Naive thymus-derived CD8-positive, alpha-beta T cell (primary cell): ENCODE data around the gene CACNA1C. TPM values are rescaled to one million over a fixed set of nuclear protein-coding genes. Genes with fewer than 3 reads are reported as not detected.
A peak's percentile ranks its signal among the peaks of the same experiment; 100 is the strongest.

Source experiments
- ATAC-seq, 2 donors: fragments of 150-1000 bp; cut with Tn5 transposase in 1 of 2; sonication (Bioruptor Pico), chemical (Tn5 transposase) in 1 of 2; 1 replicate in 1 of 2; 2 replicates in 1 of 2; pipeline ENCODE4 v1.10.0; 2021; ENCODE audit warnings: mild to moderate bottlenecking in 2 of 2, moderate library complexity in 2 of 2
- POLR2A ChIA-PET: fragments of 350-600 bp; sonication (Branson Sonifier 250); formaldehyde crosslinking; loops from one replicate; lab custom pipeline; 2021; ENCODE audit warnings: antibody characterized with exemption; lab: Charles Lee
- DNase-seq, 10 donors: peaks; one replicate each; pipeline versions ENCODE4 v3.0.0 to v3.0.0-alpha.2; 2020 to 2022
- H3K27ac Mint-ChIP-seq, 10 donors: one replicate each; pipeline ENCODE4 v1.8.0; 2020 to 2022; ENCODE audit warnings: mild to moderate bottlenecking in 10 of 10, mixed read lengths in 10 of 10, moderate library complexity in 4 of 10, inconsistent platforms in 1 of 10
- H3K27me3 Mint-ChIP-seq, 5 donors: one replicate each; pipeline ENCODE4 v1.8.0; 2021 to 2022; ENCODE audit warnings: mixed read lengths in 5 of 5
- H3K36me3 Mint-ChIP-seq, 3 donors: one replicate each; pipeline ENCODE4 v1.8.0; 2020 to 2022; ENCODE audit warnings: mixed read lengths in 3 of 3, mild to moderate bottlenecking in 2 of 3, inconsistent platforms in 1 of 3
- H3K4me1 Mint-ChIP-seq, 4 donors: one replicate each; pipeline ENCODE4 v1.8.0; 2021 to 2022; ENCODE audit warnings: mixed read lengths in 4 of 4
- H3K4me3 Mint-ChIP-seq, 10 donors: one replicate each; pipeline ENCODE4 v1.8.0; 2020 to 2022; ENCODE audit warnings: mild to moderate bottlenecking in 10 of 10, mixed read lengths in 10 of 10, moderate library complexity in 6 of 10, inconsistent platforms in 1 of 10
- H3K9me3 Mint-ChIP-seq, 9 donors: one replicate each; pipeline ENCODE4 v1.8.0; 2020 to 2022; ENCODE audit warnings: mixed read lengths in 9 of 9, mild to moderate bottlenecking in 3 of 9, inconsistent platforms in 1 of 9, moderate library complexity in 1 of 9
- polyA plus RNA-seq, 3 donors: library from polyadenylated mRNA; unstranded; fragments of 300-500 nt; fragmentation: Illumina TruSeq; gene quantifications; one replicate each; pipeline ENCODE4 v1.2.3, GENCODE V29; 2021
- total RNA-seq, 8 experiments: library from RNA in 2 of 8; stranded (reverse) in 2 of 8; gene quantifications; one replicate each; pipeline ENCODE4 v1.2.3 and lab custom pipeline; 2021 to 2026

Gene CACNA1C
- total and polyA plus RNA-seq, 5 experiments from 2014 or later: 0.05 to 0.21 (median 0.16) TPM

DNA sequence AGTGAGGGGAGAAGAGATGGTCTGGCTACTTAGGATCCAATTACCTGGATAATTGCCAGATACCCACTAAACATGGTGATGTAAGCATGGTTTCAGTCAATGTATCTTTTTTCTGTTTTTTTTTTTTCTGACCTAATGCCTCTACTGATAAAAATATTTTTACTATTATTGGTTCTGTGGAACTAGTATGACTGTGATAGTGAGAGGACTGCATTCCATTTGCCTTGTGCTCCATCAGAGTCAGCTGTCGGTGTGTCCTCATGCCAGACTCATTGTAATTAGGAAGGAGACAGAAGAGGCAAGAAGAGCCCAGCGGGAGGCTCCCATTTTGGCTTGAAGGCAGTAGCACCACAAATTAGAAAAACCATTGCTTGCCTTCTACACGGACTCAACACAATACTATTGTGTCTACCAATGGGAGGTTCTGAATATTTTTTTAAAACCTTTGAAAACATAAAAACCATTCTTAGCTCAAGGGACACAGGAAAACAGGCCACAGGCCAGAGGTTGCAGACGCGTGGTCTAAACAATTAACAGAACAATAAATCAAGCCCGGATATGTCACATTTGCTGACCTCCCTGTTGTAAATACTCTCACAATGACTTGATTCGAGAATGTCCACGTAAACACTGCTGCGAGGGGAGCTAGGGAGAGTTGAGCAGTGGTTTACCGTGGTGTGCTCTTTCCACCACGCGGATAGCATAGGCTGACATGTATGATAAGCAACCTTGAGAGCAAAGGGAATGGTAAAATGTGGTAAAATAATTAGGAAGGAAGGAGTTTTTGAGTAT is 35.0 kb upstream of the CACNA1C start:
- Mint-ChIP-seq H3K9me3 (peaks cover 0 to 2% (median 0%) of the 10 kb centered on the region in 9 donors), H3K4me3 (no peak overlapping the region), H3K36me3 (peaks cover 0 to 2% (median 0%) of the 10 kb centered on the region in 3 donors), H3K27me3 (peaks cover 11 to 36% (median 13%) of the 10 kb centered on the region in 5 donors), H3K27ac (no peak overlapping the region), H3K4me1 (no peaks in the 10 kb centered on the region)
- no peak for DNase-seq
- POLR2A ChIA-PET: no interaction called here
- ATAC-seq: no peak

DNA sequence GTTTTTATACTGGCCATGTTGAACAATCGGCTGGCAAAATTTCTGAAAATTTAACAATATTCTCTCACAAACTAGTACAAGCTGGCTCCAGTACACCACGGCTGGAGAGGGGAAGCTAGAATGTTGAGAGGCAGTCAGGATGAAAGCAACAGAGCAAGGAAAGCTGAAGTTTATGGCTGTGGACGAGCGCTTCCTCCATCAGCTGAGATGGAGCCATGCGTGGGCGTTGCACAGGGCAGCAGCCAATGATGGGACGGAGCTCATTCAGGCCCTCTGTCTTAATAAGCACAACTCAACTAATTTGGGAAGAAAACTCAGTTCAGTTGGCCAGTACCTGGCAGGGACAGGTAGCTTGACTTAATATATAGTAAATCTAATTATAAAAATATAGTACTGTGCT is 34.4 kb upstream of the CACNA1C start:
- no peak overlapping the region for H3K27ac Mint-ChIP-seq
- H3K27me3 Mint-ChIP-seq: peaks cover 11 to 36% (median 13%) of the 10 kb centered on the region in 5 donors
- ATAC-seq: no peak
- POLR2A ChIA-PET: no interaction called here
- no peak overlapping the region for H3K4me3 Mint-ChIP-seq
- H3K4me1 Mint-ChIP-seq: no peaks in the 10 kb centered on the region
- no peak for DNase-seq
- H3K36me3 Mint-ChIP-seq: peaks cover 0 to 2% (median 0%) of the 10 kb centered on the region in 3 donors
- peaks cover 0 to 2% (median 0%) of the 10 kb centered on the region in 9 donors for H3K9me3 Mint-ChIP-seq

DNA sequence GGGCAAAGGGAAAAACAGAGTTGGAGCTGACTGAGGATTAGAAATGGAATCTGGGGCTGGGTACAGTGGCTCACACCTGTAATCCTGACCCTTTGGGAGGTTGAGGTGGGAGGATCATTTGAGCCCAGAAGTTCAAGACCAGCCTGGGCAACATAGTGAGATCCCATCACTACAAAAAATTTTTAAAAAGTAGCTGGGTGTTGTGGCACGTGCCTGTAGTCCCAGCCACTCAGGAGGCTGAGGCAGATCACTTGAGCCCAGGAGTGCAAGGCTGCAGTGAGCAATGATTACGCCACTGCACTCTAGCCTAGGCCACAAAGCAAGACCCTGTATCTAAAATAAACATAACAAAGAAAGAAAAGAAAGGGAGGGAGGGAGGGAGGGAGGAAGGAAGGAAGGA is 33.7 kb upstream of the CACNA1C start:
- POLR2A ChIA-PET: no interaction called here
- Mint-ChIP-seq H3K4me1 (no peaks in the 10 kb centered on the region), H3K9me3 (peaks cover 0 to 2% (median 0%) of the 10 kb centered on the region in 9 donors), H3K27ac (no peak overlapping the region), H3K4me3 (no peak overlapping the region), H3K27me3 (peaks cover 13 to 36% (median 13%) of the 10 kb centered on the region in 5 donors), H3K36me3 (peaks cover 0 to 2% (median 0%) of the 10 kb centered on the region in 3 donors)
- ATAC-seq (no peak), DNase-seq (no peak)

DNA sequence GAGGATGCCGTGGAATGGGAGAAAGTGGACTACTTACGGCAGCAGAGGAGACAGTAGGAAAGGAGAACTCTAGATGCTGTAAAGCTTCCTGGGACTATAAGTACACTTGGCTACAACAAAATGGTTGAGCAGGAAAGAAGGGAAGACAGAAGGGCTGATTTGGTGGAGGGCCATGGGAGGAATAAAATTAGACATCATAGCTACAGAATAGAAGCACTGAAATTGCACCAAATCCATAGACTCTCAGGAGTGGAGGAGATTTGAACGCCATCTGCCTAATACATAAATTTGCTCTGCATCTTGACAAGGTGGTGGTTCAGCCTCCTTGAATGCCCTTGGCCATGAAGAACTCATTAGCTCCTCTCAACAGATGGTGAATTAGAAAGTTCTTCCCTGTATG is 32.3 kb upstream of the CACNA1C start:
- peaks cover 0 to 3% (median 0%) of the 10 kb centered on the region in 9 donors for H3K9me3 Mint-ChIP-seq

DNA sequence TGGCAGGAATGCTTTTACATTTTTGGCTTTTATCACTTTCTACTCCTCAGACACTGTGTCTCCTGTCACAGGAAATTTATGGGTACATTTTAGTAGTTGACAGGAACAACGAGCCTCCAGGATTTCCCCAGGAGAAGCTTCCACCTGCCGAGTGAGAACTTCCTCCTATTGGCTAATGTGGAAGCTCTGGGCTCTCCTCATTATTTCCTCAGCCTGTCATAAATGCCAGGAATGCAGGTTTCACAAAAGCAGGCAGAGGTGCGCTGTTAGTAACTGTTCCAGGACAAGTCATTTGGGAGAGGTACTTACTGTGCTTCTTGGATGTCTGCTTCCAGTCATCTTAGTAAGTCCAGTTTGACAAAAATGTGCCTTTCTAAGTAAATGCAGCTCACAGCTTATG is 29.4 kb upstream of the CACNA1C start:
- H3K9me3 Mint-ChIP-seq: peaks cover 0 to 3% (median 0%) of the 10 kb centered on the region in 9 donors
- DNase-seq (no peak), ATAC-seq (no peak)
- H3K27me3 Mint-ChIP-seq: peaks cover 6 to 21% (median 9%) of the 10 kb centered on the region in 5 donors
- H3K4me3 Mint-ChIP-seq: no peak overlapping the region
- peaks cover 0 to 2% (median 0%) of the 10 kb centered on the region in 3 donors for H3K36me3 Mint-ChIP-seq
- H3K27ac Mint-ChIP-seq: no peak overlapping the region
- no peaks in the 10 kb centered on the region for H3K4me1 Mint-ChIP-seq
- POLR2A ChIA-PET: no interaction called here

More for the DNA sequence above, 32.3 kb upstream of the CACNA1C start:
- H3K27ac Mint-ChIP-seq: peak overlapping the region in 1 of 10 donors; percentile 13
- H3K4me1 Mint-ChIP-seq: no peaks in the 10 kb centered on the region
- ATAC-seq (no peak), DNase-seq (no peak)
- peaks cover 13 to 36% (median 14%) of the 10 kb centered on the region in 5 donors for H3K27me3 Mint-ChIP-seq
- POLR2A ChIA-PET: no interaction called here
- H3K4me3 Mint-ChIP-seq: no peak overlapping the region
- peaks cover 0 to 2% (median 0%) of the 10 kb centered on the region in 3 donors for H3K36me3 Mint-ChIP-seq

DNA sequence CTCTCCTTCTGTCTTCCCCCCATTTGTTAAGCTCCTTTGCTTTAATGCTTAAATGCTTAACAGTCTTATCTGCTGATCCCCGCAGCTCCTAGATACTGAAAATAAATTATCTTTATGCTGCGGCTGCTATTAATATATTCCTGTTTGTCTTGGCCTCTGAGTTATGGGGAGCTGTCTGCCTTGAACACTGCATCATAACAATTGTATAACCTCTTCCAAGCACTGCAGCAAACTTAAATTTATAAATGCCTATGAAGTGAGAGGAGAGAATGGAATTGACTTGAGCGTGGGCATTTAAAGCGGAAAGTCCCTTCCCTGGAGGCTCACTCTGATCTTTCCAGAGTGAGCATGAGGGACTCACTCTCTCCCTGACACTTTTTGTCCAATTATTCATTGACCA is 25.4 kb upstream of the CACNA1C start:
- peaks cover 0 to 2% (median 0%) of the 10 kb centered on the region in 9 donors for H3K9me3 Mint-ChIP-seq
- H3K27ac Mint-ChIP-seq: no peak overlapping the region
- DNase-seq: no peak
- no peak overlapping the region for H3K4me3 Mint-ChIP-seq
- ATAC-seq: no peak
- no peaks in the 10 kb centered on the region for H3K36me3 Mint-ChIP-seq
- H3K4me1 Mint-ChIP-seq: no peaks in the 10 kb centered on the region
- peaks cover 7 to 19% (median 13%) of the 10 kb centered on the region in 5 donors for H3K27me3 Mint-ChIP-seq
- POLR2A ChIA-PET: no interaction called here

DNA sequence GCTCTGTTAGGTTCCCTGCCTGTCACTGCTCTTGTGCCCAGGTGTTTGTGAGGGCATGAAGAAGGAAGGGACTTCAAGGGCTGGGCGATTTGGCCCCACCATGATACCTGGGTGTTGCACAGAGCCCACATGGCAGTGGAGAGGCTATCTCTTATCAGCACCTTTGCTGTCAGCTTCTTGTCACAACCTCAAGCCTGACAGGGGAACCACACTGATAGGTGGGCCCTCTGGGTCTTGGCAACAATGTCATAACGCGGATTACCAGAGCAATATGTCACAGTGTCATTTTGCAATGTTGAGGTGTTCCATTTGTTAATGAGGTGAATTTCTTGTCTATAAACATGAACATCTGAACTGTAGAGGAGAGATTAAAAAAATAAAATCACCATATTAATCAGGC is 22.9 kb upstream of the CACNA1C start:
- Mint-ChIP-seq H3K4me1 (peaks cover 3 to 5% (median 4%) of the 10 kb centered on the region in 4 donors), H3K27ac (no peak overlapping the region), H3K36me3 (no peaks in the 10 kb centered on the region), H3K9me3 (no peaks in the 10 kb centered on the region), H3K4me3 (no peak overlapping the region), H3K27me3 (peaks cover 12 to 29% (median 19%) of the 10 kb centered on the region in 5 donors)
- POLR2A ChIA-PET: no interaction called here
- no peak for ATAC-seq
- DNase-seq: no peak

DNA sequence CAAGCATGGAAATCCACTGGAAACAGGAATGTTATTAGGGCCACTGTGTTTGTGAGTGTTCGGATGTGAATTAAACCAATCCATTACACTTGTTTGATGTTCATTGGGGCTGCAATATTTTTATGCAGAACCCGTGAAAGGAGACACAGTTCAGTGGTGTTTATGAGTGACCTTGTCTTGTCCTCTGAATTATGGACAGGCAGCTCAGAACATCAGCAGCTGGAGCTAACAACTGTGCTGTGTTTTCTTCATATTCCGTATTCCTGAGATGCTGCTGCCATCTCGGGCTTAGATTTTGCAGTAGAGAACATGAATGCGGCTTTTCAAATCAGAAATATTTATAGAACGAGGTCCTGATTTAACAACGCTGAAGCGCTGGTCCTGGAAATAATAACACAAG is 20.3 kb upstream of the CACNA1C start:
- DNase-seq (no peak), ATAC-seq (no peak)
- Mint-ChIP-seq H3K4me3 (no peak overlapping the region), H3K27ac (no peak overlapping the region), H3K4me1 (peaks cover 3 to 15% (median 13%) of the 10 kb centered on the region in 4 donors), H3K27me3 (peaks cover 14 to 33% (median 20%) of the 10 kb centered on the region in 5 donors), H3K36me3 (no peaks in the 10 kb centered on the region), H3K9me3 (no peaks in the 10 kb centered on the region)
- POLR2A ChIA-PET: no interaction called here

DNA sequence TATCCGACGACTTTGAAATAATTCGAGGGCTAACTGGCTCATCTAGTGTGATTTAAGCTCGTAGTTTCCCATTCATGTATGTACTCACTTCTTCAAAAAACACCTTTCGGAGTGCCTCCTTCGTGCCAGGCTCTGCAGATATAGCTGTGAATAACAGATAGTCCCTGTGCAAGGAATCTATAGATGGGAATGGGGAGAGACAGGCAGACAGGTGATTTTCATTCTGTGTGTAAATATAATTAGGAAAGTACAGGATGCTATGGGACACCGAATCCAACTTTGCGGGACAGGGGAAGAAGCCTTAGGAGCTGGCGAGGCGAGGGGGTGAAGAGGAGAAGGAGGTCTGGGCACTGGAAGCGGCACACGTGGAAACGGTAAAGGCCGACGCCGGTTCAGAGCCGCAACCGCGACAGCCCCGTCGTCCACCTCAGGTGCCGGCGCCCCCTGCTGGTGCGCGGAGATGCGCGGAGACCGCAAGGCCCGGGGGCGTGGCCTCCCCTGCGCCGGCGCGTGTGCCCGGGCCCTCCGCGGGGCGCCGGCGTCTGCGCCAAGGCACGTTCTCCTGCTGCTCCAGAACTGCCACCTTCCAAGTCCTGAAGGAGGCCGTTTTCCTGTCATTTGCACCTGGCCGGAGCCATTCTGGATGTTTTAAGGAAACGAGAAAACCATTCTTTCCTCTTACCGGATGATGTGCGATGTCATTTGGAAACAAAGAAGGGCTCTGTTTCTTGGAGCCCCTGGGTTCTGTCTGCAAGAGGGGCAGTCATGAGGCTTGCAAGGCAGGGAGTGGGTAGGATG is 18.0 kb upstream of the CACNA1C start:
- Mint-ChIP-seq H3K4me1 (peaks cover 3 to 15% (median 13%) of the 10 kb centered on the region in 4 donors), H3K36me3 (no peaks in the 10 kb centered on the region), H3K9me3 (no peaks in the 10 kb centered on the region), H3K27ac (peak overlapping the region in 3 of 10 donors; percentile 21 to 70 (median 67)), H3K27me3 (peaks cover 17 to 39% (median 29%) of the 10 kb centered on the region in 5 donors), H3K4me3 (peak overlapping the region; percentile 69 to 82 (median 75))
- POLR2A ChIA-PET: interaction anchor here (0.7 kb wide), 1 partner anchor 344 kb away, joined by 3 read pairs; the partner anchor contains the start of gene ADIPOR2
- ATAC-seq (peak; percentile 97 to 99), DNase-seq (peak; percentile 68 to 90 (median 83))

DNA sequence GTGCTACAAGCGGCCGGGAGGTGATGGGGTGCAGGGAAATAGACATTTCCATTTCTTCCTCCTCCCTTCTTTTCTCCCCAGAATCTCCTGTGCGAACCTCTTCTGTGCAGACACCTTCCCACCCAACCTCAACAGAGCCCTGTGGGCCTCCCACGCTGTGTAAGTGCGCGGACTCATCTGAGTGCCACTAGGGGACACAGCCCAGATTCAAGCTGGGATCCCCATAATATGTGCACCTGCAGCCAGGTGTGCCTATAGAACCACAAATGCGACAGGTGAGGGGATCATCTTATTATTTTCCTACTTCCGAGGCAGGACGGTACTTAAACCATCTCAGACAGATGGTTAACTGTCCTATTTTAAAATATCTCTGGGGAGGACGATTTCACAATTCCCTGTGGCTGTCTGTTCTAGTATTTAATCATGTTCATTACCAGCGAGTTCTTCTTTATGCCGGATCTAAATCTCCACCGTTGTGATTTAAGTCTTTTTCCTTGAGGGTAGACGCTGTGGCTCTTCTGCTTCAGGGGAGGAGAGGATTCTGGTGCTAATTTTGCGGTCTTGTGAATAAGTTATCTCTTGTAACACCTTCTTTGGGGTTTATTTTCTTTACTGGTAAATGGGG is 17.2 kb upstream of the CACNA1C start:
- H3K9me3 Mint-ChIP-seq: no peaks in the 10 kb centered on the region
- POLR2A ChIA-PET: no interaction called here
- ATAC-seq (peak; percentile 35 to 39), DNase-seq (peak in 1 of 10 donors; percentile 15)
- peak overlapping the region in 2 of 10 donors; percentile 64 to 70 for H3K27ac Mint-ChIP-seq
- peak overlapping the region; percentile 69 to 82 (median 75) for H3K4me3 Mint-ChIP-seq
- peaks cover 16 to 41% (median 35%) of the 10 kb centered on the region in 5 donors for H3K27me3 Mint-ChIP-seq
- no peaks in the 10 kb centered on the region for H3K36me3 Mint-ChIP-seq
- peaks cover 3 to 15% (median 13%) of the 10 kb centered on the region in 4 donors for H3K4me1 Mint-ChIP-seq

DNA sequence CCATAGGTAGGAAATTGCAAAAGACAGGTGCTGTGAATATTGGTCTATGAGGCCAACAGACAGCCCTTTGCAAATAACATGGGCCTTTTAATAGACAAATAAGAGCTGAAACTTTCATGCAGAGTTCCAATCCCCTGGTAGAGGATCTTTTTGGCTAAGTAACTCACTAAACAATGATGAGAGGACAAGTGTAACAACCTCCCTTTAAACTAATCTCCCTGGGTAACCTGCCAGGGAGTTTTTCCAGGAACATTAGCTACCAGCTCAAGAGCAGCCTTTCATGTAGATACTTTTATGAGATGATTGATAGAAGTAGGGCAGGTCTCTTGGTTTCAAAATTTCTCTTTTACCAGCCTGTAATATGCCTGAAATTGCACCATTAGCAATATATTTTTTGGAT is 13.8 kb upstream of the CACNA1C start:
- Mint-ChIP-seq H3K27me3 (peaks cover 17 to 41% (median 25%) of the 10 kb centered on the region in 5 donors), H3K36me3 (no peaks in the 10 kb centered on the region), H3K9me3 (no peaks in the 10 kb centered on the region), H3K4me3 (no peak overlapping the region), H3K27ac (no peak overlapping the region), H3K4me1 (peaks cover 3 to 15% (median 13%) of the 10 kb centered on the region in 4 donors)
- POLR2A ChIA-PET: no interaction called here
- DNase-seq (no peak), ATAC-seq (no peak)

DNA sequence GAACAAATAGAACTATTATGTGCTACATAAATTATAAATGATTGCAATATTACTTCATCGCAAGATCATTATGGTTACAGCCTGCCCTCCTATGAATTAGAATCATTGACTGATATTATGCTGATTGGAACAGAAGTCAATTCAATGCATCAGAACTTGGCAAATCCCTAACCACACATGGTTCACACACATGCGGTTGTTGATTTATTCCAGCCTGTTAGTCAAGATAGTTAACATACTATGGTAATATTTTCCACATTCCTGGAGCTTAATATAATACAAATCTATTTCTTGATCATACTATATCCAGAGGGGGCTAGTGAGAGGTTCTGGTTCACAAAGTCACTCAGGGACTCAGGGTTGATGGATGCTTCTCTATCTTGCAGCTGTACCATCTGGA is 9.7 kb upstream of the CACNA1C start:
- H3K27me3 Mint-ChIP-seq: peaks cover 20 to 59% (median 30%) of the 10 kb centered on the region in 5 donors
- POLR2A ChIA-PET: no interaction called here
- DNase-seq (no peak), ATAC-seq (no peak)
- H3K4me1 Mint-ChIP-seq: no peaks in the 10 kb centered on the region
- no peaks in the 10 kb centered on the region for H3K36me3 Mint-ChIP-seq
- no peak overlapping the region for H3K4me3 Mint-ChIP-seq
- H3K9me3 Mint-ChIP-seq: no peaks in the 10 kb centered on the region
- no peak overlapping the region for H3K27ac Mint-ChIP-seq
